CD4-positive, alpha-beta T cell (primary cell): ENCODE measurements around the gene DCDC2. TPM values are rescaled to one million over a fixed set of nuclear protein-coding genes. Genes with fewer than 3 reads are reported as not detected.

Experiments
- ATAC-seq: fragments of 200-7000 bp; cut with Tn5 transposase; one replicate; pipeline ENCODE4 v1.10.0; 2022; ENCODE audit warnings: mild to moderate bottlenecking; ENCODE audit not compliant: poor library complexity
- CTCF ChIA-PET: fragments of 350-600 bp; sonication (Branson Sonifier 250); formaldehyde crosslinking; loops from one replicate; lab custom pipeline; 2021; ENCODE audit warnings: antibody characterized with exemption, inconsistent platforms; lab: Charles Lee
- POLR2A ChIA-PET: fragments of 350-600 bp; sonication (Branson Sonifier 250); formaldehyde crosslinking; loops from one replicate; lab custom pipeline; 2021; ENCODE audit warnings: antibody characterized with exemption, inconsistent platforms; lab: Charles Lee
- DNase-seq, 14 experiments: peaks; one replicate each; pipeline ENCODE4 v3.0.0-alpha.2; 2013 to 2020; ENCODE audit warnings: mixed read lengths in 2 of 14
- H3K27ac ChIP-seq, 2 donors: one replicate each; pipeline versions ENCODE4 v1.5.1 to v1.7.0; 2013; ENCODE audit warnings: low read length in 2 of 2, low read depth in 1 of 2, mild to moderate bottlenecking in 1 of 2
- H3K27me3 ChIP-seq, 2 experiments: 1 replicate in 1 of 2; 2 replicates in 1 of 2; pipeline versions ENCODE4 v1.6.1 to v1.7.0; 2013; ENCODE audit warnings: low read length in 2 of 2, control low read depth in 1 of 2, mild to moderate bottlenecking in 1 of 2, moderate library complexity in 1 of 2; ENCODE audit not compliant: insufficient read depth in 2 of 2, control insufficient read depth in 1 of 2
- H3K36me3 ChIP-seq: one replicate; pipeline ENCODE4 v1.6.1; 2013; ENCODE audit warnings: low read length, control low read depth; ENCODE audit not compliant: insufficient read depth
- H3K4me1 ChIP-seq: one replicate; pipeline ENCODE4 v1.6.1; 2013; ENCODE audit warnings: low read length, control low read depth; ENCODE audit not compliant: insufficient read depth
- H3K4me3 ChIP-seq: one replicate; pipeline ENCODE4 v1.5.1; 2013; ENCODE audit warnings: mild to moderate bottlenecking, low read length, moderate library complexity
- H3K9me3 ChIP-seq, 2 experiments: 1 replicate in 1 of 2; 2 replicates in 1 of 2; pipeline versions ENCODE4 v1.6.1 to v1.7.0; 2013; ENCODE audit warnings: low read length in 2 of 2, mild to moderate bottlenecking in 2 of 2, control low read depth in 1 of 2, moderate library complexity in 1 of 2; ENCODE audit not compliant: control insufficient read depth in 1 of 2, insufficient read depth in 1 of 2
- H3K27ac Mint-ChIP-seq: one replicate; pipeline ENCODE4 v1.8.0; 2020; ENCODE audit warnings: mixed read lengths
- H3K27me3 Mint-ChIP-seq: one replicate; pipeline ENCODE4 v1.8.0; 2021; ENCODE audit warnings: mixed read lengths
- H3K36me3 Mint-ChIP-seq: one replicate; pipeline ENCODE4 v1.8.0; 2021; ENCODE audit warnings: low read depth, mixed read lengths
- H3K4me1 Mint-ChIP-seq: one replicate; pipeline ENCODE4 v1.8.0; 2021; ENCODE audit warnings: low read depth, mixed read lengths
- H3K4me3 Mint-ChIP-seq: one replicate; pipeline ENCODE4 v1.8.0; 2020; ENCODE audit warnings: mild to moderate bottlenecking, mixed read lengths
- H3K9me3 Mint-ChIP-seq: one replicate; pipeline ENCODE4 v1.8.0; 2020; ENCODE audit warnings: mixed read lengths
- intact Hi-C, 2 experiments: fragments of 100-400 bp; cut with DNase I in 1 of 2; cut with micrococcal nuclease in 1 of 2; formaldehyde crosslinking; loops; one replicate each; pipeline versions ENCODE4 v1.15.1 to v1.9.0; 2023 to 2025; cut with DNase I, micrococcal nuclease
- polyA plus RNA-seq, 2 donors: library from polyadenylated mRNA; unstranded; fragments of 120-200 nt; gene quantifications; one replicate each; pipeline ENCODE4 v1.2.1, GENCODE V29; 2013
- total RNA-seq, 174 experiments: library from RNA in 2 of 174; stranded (reverse) in 2 of 174; gene quantifications; one replicate each; pipeline ENCODE4 v1.2.3 and lab custom pipeline; 2021 to 2026
- TF ChIP-seq, protein P1 (sequence below): fragments of 200-600 bp; IDR thresholded peaks from one replicate; pipeline ENCODE4 v1.8.0; 2022; ENCODE audit warnings: antibody characterized with exemption, mild to moderate bottlenecking

DCDC2 gene
- total RNA-seq = under 1 TPM in 1 of 2 experiments, not detected in 1; 0.05 TPM
- 0.10 TPM for polyA plus RNA-seq (2013, experiment 1 of 2)
- 0.12 TPM for polyA plus RNA-seq (2013, experiment 2 of 2)
- total RNA-seq (lab: John Stamatoyannopoulos, UW) = 0 to 0.69 (median 0.10) reads per million in 172 experiments

DNA sequence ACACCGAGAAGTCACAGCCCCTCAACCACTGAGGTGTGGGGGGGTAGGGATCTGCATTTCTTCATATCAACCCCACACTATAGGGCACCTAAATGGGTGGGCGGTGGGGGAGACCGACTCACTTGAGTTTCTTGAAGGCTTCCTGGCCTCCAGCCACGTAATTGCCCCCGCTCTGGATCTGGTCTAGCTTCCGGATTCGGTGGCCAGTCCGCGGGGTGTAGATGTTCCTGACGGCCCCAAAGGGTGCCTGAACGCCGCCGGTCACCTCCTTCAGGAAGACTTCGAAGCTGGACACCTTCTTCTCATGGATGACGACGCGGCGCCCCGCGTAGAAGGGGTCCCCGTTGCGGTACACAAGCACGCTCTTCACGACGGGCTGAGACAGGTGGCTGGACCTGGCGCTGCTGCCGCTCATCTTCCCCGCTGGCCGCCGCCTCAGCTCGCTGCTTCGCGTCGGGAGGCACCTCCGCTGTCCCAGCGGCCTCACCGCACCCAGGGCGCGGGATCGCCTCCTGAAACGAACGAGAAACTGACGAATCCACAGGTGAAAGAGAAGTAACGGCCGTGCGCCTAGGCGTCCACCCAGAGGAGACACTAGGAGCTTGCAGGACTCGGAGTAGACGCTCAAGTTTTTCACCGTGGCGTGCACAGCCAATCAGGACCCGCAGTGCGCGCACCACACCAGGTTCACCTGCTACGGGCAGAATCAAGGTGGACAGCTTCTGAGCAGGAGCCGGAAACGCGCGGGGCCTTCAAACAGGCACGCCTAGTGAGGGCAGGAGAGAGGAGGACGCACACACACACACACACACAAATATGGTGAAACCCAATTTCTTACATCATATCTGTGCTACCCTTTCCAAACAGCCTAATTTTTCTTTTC is at the start of gene DCDC2:
TSS of gene DCDC2 (minus strand) at position 724 of the 883 bp plus-strand sequence. CDS start at position 415, 309 bp downstream.
- Mint-ChIP-seq H3K4me3 (peak within 1 kb of the TSS; percentile 87), H3K9me3 (no peaks in the 10 kb centered on the region), H3K4me1 (peaks cover 34% of the 10 kb centered on the region), H3K27me3 (no peaks in the 10 kb centered on the region), H3K36me3 (no peaks in the 10 kb centered on the region), H3K27ac (peak within 1 kb of the TSS; percentile 84)
- Histone ChIP-seq H3K27ac (no peak within 1 kb of the TSS), H3K4me3 (peak within 1 kb of the TSS; percentile 51), H3K9me3 (peaks cover 0 to 4% of the 10 kb centered on the region in 2 experiments), H3K36me3 (no peaks in the 10 kb centered on the region), H3K4me1 (peaks cover 22% of the 10 kb centered on the region), H3K27me3 (peaks cover 0 to 2% of the 10 kb centered on the region in 2 experiments)
- ChIA-PET POLR2A (interaction anchor here (1.3 kb wide), 1 partner anchor 137 kb away, joined by 3 read pairs; the partner anchor contains the start of gene ALDH5A1), CTCF (no interaction called here)
- ATAC-seq = peak; percentile 18
- TF ChIP-seq, protein P1, sequence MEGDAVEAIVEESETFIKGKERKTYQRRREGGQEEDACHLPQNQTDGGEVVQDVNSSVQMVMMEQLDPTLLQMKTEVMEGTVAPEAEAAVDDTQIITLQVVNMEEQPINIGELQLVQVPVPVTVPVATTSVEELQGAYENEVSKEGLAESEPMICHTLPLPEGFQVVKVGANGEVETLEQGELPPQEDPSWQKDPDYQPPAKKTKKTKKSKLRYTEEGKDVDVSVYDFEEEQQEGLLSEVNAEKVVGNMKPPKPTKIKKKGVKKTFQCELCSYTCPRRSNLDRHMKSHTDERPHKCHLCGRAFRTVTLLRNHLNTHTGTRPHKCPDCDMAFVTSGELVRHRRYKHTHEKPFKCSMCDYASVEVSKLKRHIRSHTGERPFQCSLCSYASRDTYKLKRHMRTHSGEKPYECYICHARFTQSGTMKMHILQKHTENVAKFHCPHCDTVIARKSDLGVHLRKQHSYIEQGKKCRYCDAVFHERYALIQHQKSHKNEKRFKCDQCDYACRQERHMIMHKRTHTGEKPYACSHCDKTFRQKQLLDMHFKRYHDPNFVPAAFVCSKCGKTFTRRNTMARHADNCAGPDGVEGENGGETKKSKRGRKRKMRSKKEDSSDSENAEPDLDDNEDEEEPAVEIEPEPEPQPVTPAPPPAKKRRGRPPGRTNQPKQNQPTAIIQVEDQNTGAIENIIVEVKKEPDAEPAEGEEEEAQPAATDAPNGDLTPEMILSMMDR = no peak
- intact Hi-C loops = loop anchor here in 1 of 2 experiments (2.0 kb wide), 1 partner anchor 37 kb away; no protein-coding TSS in a partner anchor
- peak in 13 of 14 experiments; percentile 5 to 76 (median 39) for DNase-seq

DNA sequence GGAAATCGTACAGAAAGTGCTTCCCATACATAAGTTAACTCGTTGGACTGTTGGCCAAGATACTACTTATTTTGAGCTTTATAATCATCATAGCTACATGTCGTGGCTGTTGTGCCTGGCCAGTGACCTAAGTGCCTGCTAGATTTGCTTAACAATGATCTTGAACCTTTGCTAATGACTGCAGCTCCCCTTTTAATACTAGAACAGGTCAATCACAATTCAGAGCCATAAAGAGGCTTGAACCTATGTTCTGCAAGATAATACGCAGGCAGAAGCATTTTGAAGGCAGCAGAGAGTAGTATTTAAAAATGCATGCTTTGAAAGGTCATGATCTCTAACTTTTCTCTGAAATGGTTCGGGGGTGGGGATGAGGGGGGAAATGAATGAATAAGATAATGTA is 47.4 kb upstream of the DCDC2 start:
- peaks cover 36% of the 10 kb centered on the region for H3K4me1 Mint-ChIP-seq
- TF ChIP-seq, protein P1 = no peak
- peaks cover 13% of the 10 kb centered on the region for H3K4me1 ChIP-seq
- intact Hi-C loops = no loop called here
- ATAC-seq (no peak), DNase-seq (no peak)
- H3K4me3 ChIP-seq = no peak overlapping the region
- POLR2A ChIA-PET = no interaction called here
- H3K27ac ChIP-seq = no peak overlapping the region
- peaks cover 8% of the 10 kb centered on the region for H3K27me3 Mint-ChIP-seq
- peaks cover 33% of the 10 kb centered on the region for H3K36me3 ChIP-seq
- peaks cover 44% of the 10 kb centered on the region for H3K36me3 Mint-ChIP-seq
- H3K27me3 ChIP-seq = no peaks in the 10 kb centered on the region
- H3K27ac Mint-ChIP-seq = peak overlapping the region; percentile 14
- H3K9me3 Mint-ChIP-seq = no peaks in the 10 kb centered on the region
- H3K9me3 ChIP-seq = no peaks in the 10 kb centered on the region
- CTCF ChIA-PET = no interaction called here
- H3K4me3 Mint-ChIP-seq = peak overlapping the region; percentile 13

DNA sequence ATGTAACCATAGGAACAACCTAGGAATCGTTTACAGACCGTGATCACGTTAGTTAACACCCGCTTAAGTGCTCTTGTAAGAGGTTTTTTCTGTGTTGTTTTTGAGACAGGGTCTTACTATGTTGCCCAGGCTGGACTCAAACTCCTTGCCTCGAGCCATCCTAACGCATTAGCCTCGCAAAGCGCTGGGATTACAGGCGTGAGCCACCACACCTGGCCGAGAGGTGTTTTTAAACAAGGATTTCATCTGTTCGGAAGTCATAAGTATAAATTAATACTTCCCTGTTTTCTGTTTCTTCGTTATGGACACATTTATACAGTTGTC is 45.6 kb upstream of the DCDC2 start:
- intact Hi-C loops = no loop called here
- peak overlapping the region; percentile 43 for H3K27ac Mint-ChIP-seq
- H3K4me3 ChIP-seq = peak overlapping the region; percentile 94
- peaks cover 36% of the 10 kb centered on the region for H3K4me1 Mint-ChIP-seq
- no peaks in the 10 kb centered on the region for H3K9me3 ChIP-seq
- H3K27me3 ChIP-seq = peaks cover 0 to 7% of the 10 kb centered on the region in 2 experiments
- peaks cover 23% of the 10 kb centered on the region for H3K27me3 Mint-ChIP-seq
- TF ChIP-seq, protein P1 = no peak
- no peak overlapping the region for H3K27ac ChIP-seq
- ChIA-PET CTCF (no interaction called here), POLR2A (no interaction called here)
- peaks cover 19% of the 10 kb centered on the region for H3K36me3 ChIP-seq
- peaks cover 13% of the 10 kb centered on the region for H3K4me1 ChIP-seq
- peaks cover 30% of the 10 kb centered on the region for H3K36me3 Mint-ChIP-seq
- DNase-seq = no peak
- ATAC-seq = no peak
- H3K9me3 Mint-ChIP-seq = no peaks in the 10 kb centered on the region
- peak overlapping the region; percentile 93 for H3K4me3 Mint-ChIP-seq
